ENCODE measurements around the gene PRIMA1. TPM values are rescaled to one million over a fixed set of nuclear protein-coding genes. Genes with fewer than 3 reads are reported as not detected.
"Not testable (repeated sequence)": the region's sequence is repeated elsewhere in the genome, so short reads cannot be mapped to it uniquely, and the experiment has no call there.

Gene PRIMA1, protein sequence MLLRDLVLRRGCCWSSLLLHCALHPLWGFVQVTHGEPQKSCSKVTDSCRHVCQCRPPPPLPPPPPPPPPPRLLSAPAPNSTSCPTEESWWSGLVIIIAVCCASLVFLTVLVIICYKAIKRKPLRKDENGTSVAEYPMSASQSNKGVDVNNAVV
- polyA plus RNA-seq (2013, experiment 1 of 2; ENCODE audit: insufficient read length), result not detected
- polyA plus RNA-seq (2013, experiment 2 of 2; ENCODE audit: insufficient read length), result not detected

DNA sequence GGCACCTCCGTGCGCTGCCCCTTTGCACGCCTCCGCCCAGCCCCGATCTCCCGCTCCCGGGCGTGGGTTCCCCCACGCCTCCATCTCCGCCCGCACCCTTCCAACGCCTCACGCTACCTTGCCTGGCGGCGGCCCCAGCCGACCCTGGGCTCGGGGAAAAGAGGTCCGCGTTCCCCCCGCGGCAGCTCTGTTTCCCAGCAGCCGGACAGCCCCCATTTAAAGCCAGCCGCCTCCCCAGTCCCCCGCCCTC lies at the start of gene PRIMA1:
TSS of gene PRIMA1 (minus strand) at position 193 of the 250 bp plus-strand sequence. CDS start 767 bp downstream, outside the sequence.
- DNase-seq, result no peak

DNA sequence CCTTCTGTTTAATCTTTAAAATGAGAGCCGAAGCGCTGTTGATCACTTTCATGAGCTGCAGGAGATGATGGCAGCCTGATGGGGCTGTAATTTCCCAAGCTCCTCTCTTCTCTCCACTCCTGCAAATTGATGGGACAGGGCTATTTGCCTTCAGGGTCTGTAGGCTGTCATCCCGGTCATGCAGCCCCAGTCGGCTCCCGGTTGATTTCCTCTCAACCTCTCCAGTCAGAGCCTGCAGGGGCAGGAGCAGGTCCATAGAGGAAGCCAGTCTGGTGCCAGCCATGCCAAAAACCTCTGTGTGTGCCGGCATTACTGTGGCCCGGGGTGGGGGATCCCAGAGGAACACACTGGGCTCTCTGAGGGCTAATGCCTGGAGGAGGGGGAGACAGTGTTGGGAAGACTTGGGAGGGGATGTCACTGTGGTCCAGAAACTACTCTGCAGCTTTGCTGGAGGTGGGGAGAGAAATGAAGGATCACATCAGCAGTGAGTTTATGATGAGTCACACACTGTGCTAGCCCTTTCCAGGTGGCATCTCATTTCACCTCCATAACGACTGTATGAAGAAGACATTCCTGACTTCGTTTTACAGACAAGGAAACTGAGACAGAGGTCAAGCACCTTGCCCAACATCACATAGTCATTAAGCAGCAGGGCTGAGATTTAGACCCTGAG lies 46.5 kb upstream of the PRIMA1 start:
- DNase-seq, result no peak

- DNase-seq, result no peak
Observed at GRCh38 chr14:93832665-93833064, 44.4 kb upstream of the PRIMA1 start.

GRCh38 chr14:93832081-93832480 lies 43.8 kb upstream of the PRIMA1 start:
- DNase-seq, result no peak

- no peak for DNase-seq
Observed at GRCh38 chr14:93830753-93831461, 42.6 kb upstream of the PRIMA1 start.

DNA sequence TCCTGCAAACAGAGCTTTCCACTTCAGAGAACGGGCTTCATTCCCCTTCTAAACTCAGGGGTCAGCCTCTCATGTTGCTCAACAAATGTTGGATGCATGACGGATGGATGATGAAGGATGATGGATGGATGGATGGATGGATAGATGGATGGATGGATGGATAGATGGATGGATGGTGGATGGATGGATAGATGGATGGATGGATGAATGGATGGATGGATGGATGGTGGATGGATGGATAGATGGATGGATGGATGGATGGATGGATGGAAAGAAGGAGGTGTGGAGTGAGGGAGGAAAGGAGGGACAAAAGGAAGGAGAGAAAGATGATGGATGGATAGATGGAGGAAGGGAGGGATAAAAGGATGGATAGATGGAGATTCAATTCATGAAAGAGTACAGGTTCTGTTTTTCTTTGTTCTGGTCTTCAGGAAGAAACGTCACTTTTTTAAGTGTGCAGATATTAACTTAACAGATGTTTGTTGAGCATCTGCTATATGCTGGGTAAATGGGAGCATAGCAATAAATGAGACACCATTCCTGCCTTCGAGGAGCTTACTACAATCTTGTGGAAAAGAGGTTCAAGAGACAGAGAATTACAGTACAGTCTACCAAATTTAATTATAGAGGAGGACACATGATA lies 41.7 kb upstream of the PRIMA1 start:
- no peak for DNase-seq

- DNase-seq, result no peak
Observed at GRCh38 chr14:93825235-93825553, 36.9 kb upstream of the PRIMA1 start.

GRCh38 chr14:93824518-93825234 lies 36.4 kb upstream of the PRIMA1 start:
- no peak for DNase-seq

- no peak for DNase-seq
Observed at GRCh38 chr14:93824076-93824475, 35.8 kb upstream of the PRIMA1 start.

GRCh38 chr14:93821051-93821450 lies 32.8 kb upstream of the PRIMA1 start:
- no peak for DNase-seq

DNA sequence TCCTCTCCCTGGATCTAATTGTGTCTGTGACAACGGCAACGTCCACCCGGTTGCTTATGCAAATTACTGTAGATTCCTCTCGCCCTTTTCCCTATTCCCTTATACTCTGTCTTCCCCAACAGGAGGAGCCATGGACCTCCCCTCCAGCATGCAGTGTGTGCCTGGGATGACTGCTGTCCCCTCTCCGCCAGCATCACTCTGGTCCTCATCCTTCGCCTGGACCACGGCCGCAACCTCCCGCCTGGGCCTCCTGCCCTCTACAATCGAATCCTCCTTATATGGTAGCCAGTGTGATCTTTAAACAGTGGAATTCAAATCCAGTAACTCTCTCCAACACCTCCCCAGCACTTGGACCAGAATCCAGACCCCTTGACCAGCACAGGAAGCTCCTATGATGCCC lies 30.6 kb upstream of the PRIMA1 start:
- no peak for DNase-seq

- DNase-seq, result no peak
Observed at GRCh38 chr14:93811676-93812075, 23.4 kb upstream of the PRIMA1 start.

GRCh38 chr14:93811020-93811419 lies 22.7 kb upstream of the PRIMA1 start:
- DNase-seq, result no peak

DNA sequence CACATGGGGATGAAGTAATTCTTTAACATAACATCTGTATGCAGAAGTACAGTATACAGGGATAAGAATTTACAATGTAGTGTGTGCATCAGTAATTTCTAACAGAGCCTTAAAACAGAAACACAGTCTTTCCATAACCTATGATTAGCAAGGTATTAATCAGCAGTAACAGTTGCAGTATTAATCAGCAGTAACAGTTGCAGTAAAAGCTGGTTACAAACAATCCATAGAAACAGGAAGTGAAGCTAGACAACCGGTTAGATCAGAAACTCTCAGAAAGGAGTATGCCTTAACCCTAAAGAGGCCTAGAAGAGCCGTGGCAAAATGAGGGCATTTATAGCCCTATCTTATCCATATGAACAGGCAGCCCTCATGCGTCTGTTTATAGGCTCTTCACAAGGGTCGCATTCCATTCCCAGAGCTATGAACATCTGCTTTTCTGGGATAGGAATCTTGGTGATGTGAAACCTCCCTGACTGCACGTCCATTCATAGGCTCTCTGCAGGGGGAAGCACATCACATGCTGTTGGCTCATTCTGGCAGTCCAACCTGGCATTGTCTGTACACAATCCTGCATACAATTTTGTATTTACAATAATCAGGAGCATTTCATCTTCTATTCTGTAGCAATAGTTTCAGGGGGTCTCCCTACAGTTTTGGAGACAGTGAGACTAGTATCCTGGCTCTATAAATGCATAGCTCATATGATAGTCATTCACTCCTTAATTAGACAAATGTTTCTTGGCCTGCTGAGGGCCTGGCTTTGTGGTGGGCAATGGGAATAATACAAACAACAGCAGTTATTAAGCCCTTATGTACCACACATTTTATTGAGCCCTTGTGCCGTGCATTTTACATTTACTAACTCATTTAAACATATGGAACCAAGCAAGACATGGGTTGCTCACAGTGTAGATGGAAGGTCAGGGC lies 21.5 kb upstream of the PRIMA1 start:
- DNase-seq, result not testable (repeated sequence)

DNA sequence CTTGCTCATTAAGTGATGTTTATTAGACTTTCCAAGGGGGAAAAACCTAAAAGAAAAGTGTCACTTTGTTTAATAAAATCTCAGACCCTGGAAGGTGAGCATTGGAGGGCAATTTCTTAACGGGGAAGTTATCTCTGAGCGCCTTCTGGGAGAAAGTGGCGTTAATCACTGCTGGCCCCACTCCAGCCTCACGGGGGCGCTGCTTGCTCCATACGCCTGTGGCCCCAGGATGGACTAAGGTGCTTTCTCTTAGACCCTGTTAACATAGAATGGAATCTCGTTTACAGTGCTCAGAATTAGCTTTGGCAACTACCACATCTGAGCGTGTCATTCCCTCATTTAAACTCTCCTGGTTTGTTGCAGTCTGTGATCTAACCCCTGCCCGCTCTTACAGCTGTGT lies 16.4 kb upstream of the PRIMA1 start:
- DNase-seq, result no peak

- DNase-seq, result no peak
Observed at GRCh38 chr14:93803408-93804318, 15.4 kb upstream of the PRIMA1 start.

DNA sequence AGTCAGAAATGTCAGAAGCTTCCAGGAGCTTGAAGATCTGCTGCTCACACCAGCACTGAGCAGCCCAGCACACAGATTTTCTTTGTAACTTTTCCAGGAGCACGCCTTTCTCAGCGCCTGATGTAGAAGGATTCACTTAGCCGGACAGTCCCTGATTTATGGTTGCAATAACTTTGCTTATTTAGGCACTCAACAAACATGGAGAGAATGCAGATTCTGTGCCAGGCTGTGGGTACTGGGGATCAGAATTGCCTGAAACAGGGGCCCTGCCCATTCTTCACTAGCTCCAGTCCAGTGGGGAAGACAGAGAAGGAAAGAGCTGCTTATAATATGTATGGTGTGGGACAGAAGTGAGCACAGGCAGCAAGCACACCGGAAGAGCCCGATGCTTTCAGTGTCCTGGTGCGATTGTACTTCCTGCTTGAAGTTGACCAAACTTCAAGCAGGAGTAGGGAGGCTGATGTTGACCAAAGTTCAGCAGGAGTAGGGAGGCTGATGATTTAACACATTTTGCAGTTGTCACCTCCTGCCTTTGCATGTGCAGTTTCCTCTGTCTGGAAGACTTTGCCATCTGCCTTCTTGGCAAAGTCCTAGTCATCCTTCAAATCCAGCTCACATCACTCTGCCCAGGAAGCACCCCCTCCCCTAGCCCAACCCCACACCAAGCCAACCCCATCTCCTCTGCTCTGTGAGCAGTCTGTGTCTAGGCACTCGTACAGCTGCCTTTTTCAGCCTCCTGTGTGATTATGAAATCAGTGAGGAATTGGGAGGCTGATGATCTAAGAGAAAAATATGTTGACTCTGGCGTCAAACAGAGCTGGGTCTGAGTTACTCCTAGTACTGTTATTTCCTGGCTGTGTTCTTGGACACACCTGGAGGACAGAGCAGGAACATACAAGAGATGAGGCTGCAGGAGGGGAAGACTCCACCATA lies 12.0 kb upstream of the PRIMA1 start:
- DNase-seq, result no peak

DNA sequence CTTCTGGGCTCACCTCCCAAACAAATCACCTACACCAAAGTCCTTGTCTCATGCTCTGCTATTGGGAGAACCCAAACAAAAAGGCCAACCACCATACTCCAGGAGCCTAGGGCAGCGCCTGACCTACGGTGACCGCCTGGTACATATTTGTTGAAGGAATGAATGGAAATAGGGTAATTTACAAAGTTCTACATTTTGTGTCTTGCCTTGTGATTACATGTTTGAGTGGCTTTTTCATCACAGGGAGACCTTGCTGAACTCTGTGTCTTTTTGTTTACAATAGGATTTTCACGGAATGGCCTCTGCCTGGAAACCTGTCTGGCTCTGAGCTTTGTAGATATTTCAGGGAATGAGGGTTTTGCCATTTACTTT lies 11.3 kb upstream of the PRIMA1 start:
- no peak for DNase-seq

DNA sequence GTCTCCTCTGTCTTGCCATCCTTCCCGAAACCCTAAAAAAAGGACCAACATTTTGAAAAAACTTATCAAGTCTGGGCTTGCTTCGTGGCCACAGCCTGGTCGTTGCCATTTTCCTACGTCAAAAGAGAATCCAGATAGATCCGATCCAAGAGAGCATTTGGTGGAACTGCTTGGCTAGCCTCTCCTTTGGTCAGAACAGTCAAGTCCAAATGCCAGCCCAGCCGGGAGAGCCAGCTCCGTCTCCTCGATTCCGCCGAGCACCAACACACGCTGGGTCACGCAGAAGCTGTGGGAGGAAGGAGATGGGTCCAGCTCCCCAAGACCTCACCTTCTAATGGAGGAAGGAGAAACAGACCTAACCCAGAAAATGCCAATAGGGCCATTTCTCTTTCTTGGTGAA lies 9.3 kb upstream of the PRIMA1 start:
- no peak for DNase-seq

- DNase-seq, result no peak
Observed at GRCh38 chr14:93797071-93797470, 8.8 kb upstream of the PRIMA1 start.
